Right lobe of liver (tissue), 4 donors: Measurements from ENCODE around the gene SAMD8.
"Not testable (repeated sequence)": the region's sequence is repeated elsewhere in the genome, so short reads cannot be mapped to it uniquely, and the experiment has no call there.

Experiments
- CTCF ChIP-seq, 4 donors: fragments of 200-600 bp in 3 of 4; fragments of 450-650 bp in 1 of 4; IDR thresholded peaks; one replicate each; pipeline versions ENCODE4 v1.5.1 to v1.8.0; 2016 to 2022; ENCODE audit warnings: antibody characterized with exemption in 4 of 4, mild to moderate bottlenecking in 2 of 4
- POLR2A ChIP-seq: fragments of 450-650 bp; IDR thresholded peaks from one replicate; pipeline ENCODE4 v1.6.1; 2017; ENCODE audit warnings: antibody characterized with exemption, mild to moderate bottlenecking
- donor health status: DM: no; HTN: no; CAD: no.
- donor health status: DM: no; HTN: no; CAD: no.
- donor health status: DM: no; HTN: yes; CAD: no.

GRCh38 chr10:75133701-75134100 lies 22.2 kb downstream of the SAMD8 start:
- TF ChIP-seq CTCF (IDR thresholded peaks at IDR 0.05); POLR2A: not testable (repeated sequence)
